Right cardiac atrium (tissue), 5 donors: ENCODE results near the gene LMAN1. TPM values are rescaled to one million over a fixed set of nuclear protein-coding genes. Genes with fewer than 3 reads are reported as not detected.

Experiments
- ATAC-seq, 2 donors: fragments of 200-7000 bp; cut with Tn5 transposase; one replicate each; pipeline versions ENCODE4 v1.8.0 to v1.9.1; 2020; ENCODE audit warnings: moderate library complexity in 2 of 2, mild to moderate bottlenecking in 1 of 2
- DNase-seq, 3 donors: peaks; one replicate each; pipeline ENCODE4 v3.0.0-alpha.2; 2020
- H3K27ac ChIP-seq: one replicate; pipeline ENCODE4 v1.5.1; 2013; ENCODE audit warnings: mild to moderate bottlenecking, low read length, control low read depth, moderate library complexity
- H3K27me3 ChIP-seq: one replicate; pipeline ENCODE4 v1.6.1; 2013; ENCODE audit not compliant: control insufficient read depth, insufficient read depth
- H3K4me1 ChIP-seq: one replicate; pipeline ENCODE4 v1.6.1; 2013; ENCODE audit warnings: low read length; ENCODE audit not compliant: control insufficient read depth, insufficient read depth
- H3K4me3 ChIP-seq: one replicate; pipeline ENCODE4 v1.5.1; 2013; ENCODE audit warnings: low read length, control low read depth
- H3K9me3 ChIP-seq: one replicate; pipeline ENCODE4 v1.6.1; 2013; ENCODE audit warnings: low read length; ENCODE audit not compliant: control insufficient read depth
- WGBS: extraction: QIAGEN DNeasy Blood & Tissue Kit; methylation state at CpG from one replicate; pipeline ENCODE4 v1.1.7; 2013; 5-methylcytosine and 5-hydroxymethylcytosine counted together
- intact Hi-C, 4 donors: fragments of 100-400 bp; cut with DNase I; formaldehyde crosslinking; loops; one replicate each; pipeline versions ENCODE4 v1.11.0 to v1.14.0; 2022 to 2023
- polyA plus RNA-seq: library from polyadenylated mRNA; stranded (reverse); fragments of 200-250 nt; gene quantifications from one replicate; pipeline ENCODE4 v1.2.3, GENCODE V29; 2013
- total RNA-seq, 4 donors: library from RNA; stranded (reverse); fragmentation: NEBNext Ultra II Directional; extraction: Animal tissue kit (Norgen Biotek cat#: 25700); gene quantifications; one replicate each; pipeline ENCODE4 v1.2.1, GENCODE V29; 2021
- donor health status: healthy with polysubstance abuse.
- donor health status: DM: no; HTN: yes; CAD: no.
- donor health status: DM: no; HTN: no; CAD: no.
- donor health status: DM: no; HTN: yes; CAD: no; lungs with severe emphysema.
- donor health status: DM: yes; HTN: yes; CAD: no.

Gene LMAN1
- total and polyA plus RNA-seq, 5 donors, result 24.4 to 71.1 (median 60.7) TPM

DNA sequence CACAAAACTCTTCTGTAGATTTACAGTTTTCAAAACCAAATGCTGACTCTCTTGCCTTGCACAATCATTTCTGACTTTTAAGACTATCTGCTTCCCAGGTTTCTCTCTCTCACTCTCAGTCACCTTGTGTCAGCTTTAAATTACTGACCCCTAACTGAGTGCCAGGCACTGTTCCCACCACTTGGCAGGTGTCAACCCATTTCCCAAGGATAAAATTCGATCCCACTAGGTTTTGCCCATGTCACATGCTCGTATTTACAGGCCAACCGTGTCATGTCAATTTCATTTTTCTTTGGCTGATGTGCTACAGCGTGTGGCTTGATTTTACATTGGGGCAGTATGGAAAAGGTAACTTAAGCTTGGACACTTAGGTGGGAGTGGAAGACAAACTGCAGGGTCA, 26.1 kb upstream of the LMAN1 start:
- intact Hi-C loops, result no loop called here
- DNase-seq, result no peak
- Histone ChIP-seq H3K9me3 (no peaks in the 10 kb centered on the region), H3K27me3 (no peaks in the 10 kb centered on the region), H3K4me1 (no peaks in the 10 kb centered on the region), H3K27ac (no peak overlapping the region), H3K4me3 (no peak overlapping the region)
- WGBS, result 79% methylated on average over 4 of the region's 4 CpGs
- no peak for ATAC-seq

DNA sequence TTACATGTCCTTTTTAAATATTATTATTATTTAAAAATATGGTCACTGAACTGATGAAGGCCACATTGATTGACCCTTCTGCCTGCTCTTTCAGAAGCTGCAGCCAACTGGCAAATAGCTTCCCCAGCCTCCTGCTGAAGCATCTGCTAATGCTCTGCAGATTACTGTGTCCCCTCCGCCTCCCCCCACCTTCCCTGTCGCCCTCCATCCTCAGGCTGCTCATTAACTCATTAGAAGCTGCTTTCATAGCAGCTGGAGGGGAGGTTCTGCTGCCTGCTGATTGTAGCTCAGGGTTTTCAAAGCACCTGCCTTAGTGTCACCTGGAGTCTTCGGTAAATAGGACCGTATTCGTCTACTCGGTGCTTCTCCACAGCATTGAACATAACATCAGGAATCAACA, 24.8 kb upstream of the LMAN1 start:
- Histone ChIP-seq H3K4me3 (no peak overlapping the region), H3K27me3 (no peaks in the 10 kb centered on the region), H3K4me1 (no peaks in the 10 kb centered on the region), H3K9me3 (no peaks in the 10 kb centered on the region), H3K27ac (no peak overlapping the region)
- DNase-seq, result no peak
- 71% methylated on average over 6 of the region's 6 CpGs for WGBS
- ATAC-seq, result no peak
- intact Hi-C loops, result no loop called here

DNA sequence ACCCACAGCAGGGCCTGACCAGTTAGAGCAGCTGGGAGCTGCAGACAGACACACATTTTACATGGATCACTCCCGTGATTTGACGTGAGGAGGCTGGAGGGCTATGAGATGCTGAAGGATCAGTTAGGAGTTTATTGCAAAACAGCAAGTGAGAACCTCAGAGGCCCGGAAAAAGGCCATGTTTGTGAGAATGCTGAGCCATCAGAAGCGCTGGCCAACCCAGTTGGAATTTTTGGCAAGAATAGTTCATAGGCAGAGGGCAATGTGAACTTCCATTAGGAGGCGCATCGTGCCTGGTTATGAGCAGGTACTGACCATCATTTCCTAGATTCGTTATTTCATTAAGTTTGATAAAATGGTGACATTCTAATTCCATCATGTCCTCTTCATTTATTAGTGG, 23.3 kb upstream of the LMAN1 start:
- Histone ChIP-seq H3K27ac (no peak overlapping the region), H3K9me3 (no peaks in the 10 kb centered on the region), H3K4me3 (no peak overlapping the region), H3K27me3 (no peaks in the 10 kb centered on the region), H3K4me1 (no peaks in the 10 kb centered on the region)
- DNase-seq (no peak), ATAC-seq (no peak)
- 81% methylated on average over 7 of the region's 7 CpGs for WGBS
- intact Hi-C loops, result no loop called here

DNA sequence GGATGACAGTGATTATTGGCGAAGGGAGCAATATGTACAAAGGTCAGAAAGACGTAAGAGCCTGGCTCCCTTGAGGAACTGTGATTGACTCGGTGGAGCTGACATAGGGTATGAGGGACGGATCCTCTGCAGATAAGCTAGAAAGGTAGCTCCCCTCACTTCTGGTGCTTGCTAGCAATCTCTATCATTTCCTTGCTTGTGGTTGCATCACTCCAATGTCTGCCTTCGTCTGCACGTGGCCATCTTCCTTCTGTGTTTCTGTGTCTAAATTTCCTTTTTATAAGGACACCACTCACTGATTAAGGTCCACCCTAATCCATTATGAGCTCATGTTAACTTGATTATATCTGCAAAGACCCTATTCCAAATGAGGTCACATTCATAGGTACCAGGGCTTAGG, 22.9 kb upstream of the LMAN1 start:
- no peak overlapping the region for H3K4me3 ChIP-seq
- no peak overlapping the region for H3K27ac ChIP-seq
- DNase-seq (no peak), ATAC-seq (no peak)
- H3K9me3 ChIP-seq, result no peaks in the 10 kb centered on the region
- intact Hi-C loops, result no loop called here
- no peaks in the 10 kb centered on the region for H3K27me3 ChIP-seq
- no peaks in the 10 kb centered on the region for H3K4me1 ChIP-seq
- 76% methylated on average over 6 of the region's 6 CpGs for WGBS

DNA sequence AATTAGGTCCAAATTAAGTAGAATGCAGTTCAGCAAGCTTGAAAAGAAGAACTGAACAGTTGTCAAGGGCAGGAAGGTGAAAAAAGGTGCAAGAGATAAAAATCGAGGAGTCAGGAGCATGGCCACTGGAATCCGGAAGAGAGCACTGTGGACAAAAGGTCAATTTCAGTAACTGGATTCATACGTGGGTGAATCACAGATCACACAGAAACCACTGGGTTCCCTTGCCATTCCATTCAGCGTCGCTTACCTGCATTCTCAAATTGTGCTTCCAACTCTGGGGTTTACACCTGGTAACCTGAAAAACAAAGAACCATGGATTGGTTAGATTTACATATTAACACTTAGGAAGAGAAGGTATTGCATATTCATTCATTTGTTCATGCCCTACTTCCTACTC, 21.6 kb upstream of the LMAN1 start:
- 76% methylated on average over 5 of the region's 5 CpGs for WGBS

DNA sequence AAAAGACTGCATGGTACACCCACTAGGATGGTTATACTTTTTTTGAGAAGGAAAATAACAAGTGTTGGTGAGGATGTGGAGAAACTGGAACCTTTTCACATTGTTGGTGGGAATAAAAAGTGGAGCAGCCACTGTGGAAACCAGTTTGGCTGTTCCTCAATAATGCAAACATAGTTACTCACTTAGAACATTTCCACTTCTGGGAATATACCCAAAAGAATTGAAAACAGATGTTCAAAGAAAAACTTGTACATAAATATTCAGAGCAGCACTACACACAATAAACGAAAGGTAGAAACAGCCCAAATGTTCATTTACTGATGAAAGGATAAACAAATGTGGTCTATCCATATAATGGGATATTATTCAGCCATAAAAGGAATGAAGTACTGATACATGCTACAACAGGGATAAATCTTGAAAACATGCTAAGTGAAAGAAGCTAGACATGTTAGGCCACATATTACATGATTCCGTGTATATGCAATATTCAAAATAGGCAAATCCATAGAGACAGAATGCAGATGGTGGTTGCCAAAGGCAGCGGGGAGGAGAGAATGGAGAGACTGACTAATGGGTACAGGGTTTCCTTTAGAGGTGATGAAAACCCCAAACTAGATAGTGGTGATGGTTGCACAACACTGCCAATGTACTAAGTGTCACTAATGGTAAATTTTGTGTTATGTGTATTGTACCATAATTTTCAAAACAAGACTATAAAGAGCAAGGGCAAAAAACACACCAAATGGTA, 20.9 kb upstream of the LMAN1 start:
- Histone ChIP-seq H3K4me1 (no peaks in the 10 kb centered on the region), H3K27ac (no peak overlapping the region), H3K9me3 (no peaks in the 10 kb centered on the region), H3K27me3 (no peaks in the 10 kb centered on the region), H3K4me3 (no peak overlapping the region)
- DNase-seq (no peak), ATAC-seq (no peak)
- 77% methylated on average over 3 of the region's 3 CpGs for WGBS
- intact Hi-C loops, result no loop called here

More for the DNA sequence above, 21.6 kb upstream of the LMAN1 start:
- no peaks in the 10 kb centered on the region for H3K4me1 ChIP-seq
- ATAC-seq (no peak), DNase-seq (no peak)
- intact Hi-C loops, result no loop called here
- no peaks in the 10 kb centered on the region for H3K9me3 ChIP-seq
- no peak overlapping the region for H3K4me3 ChIP-seq
- no peaks in the 10 kb centered on the region for H3K27me3 ChIP-seq
- H3K27ac ChIP-seq, result no peak overlapping the region

DNA sequence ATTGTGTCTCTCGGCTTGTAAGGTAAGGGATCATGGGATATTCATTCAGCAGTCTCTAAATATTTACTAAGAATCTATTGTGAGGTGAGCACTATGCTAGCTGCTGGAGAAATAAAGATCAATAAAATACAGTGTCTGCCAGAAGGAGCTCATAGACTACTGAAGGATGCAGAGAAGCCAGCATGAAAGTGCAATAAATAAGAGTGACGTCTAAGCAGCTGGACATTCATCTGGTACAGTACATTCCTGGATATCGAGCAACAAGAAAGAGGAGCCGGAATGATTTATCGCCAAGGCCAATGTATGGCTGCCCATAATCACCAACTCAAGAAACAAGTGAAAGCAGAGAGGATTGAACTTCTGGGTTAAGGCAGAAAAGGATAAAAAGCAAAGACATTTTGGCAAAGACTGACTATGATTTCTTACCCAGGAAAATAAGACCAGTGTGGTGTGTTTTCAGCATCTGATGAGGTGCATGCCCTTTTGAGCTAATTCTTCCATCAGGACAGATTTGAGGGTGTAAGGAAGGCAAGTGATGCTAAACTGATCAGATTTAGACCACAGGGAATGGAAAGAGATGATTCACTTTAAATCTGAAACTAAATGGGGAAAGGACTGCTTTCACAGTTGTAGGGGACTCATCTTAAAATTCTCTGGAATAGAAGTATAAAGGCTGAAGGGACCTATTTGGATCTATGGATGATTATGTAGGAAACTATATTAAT, 18.7 kb upstream of the LMAN1 start:
- Histone ChIP-seq H3K4me1 (no peaks in the 10 kb centered on the region), H3K4me3 (no peak overlapping the region), H3K9me3 (no peaks in the 10 kb centered on the region), H3K27ac (no peak overlapping the region), H3K27me3 (no peaks in the 10 kb centered on the region)
- intact Hi-C loops, result no loop called here
- ATAC-seq, result no peak
- no peak for DNase-seq
- 77% methylated on average over 5 of the region's 5 CpGs for WGBS

DNA sequence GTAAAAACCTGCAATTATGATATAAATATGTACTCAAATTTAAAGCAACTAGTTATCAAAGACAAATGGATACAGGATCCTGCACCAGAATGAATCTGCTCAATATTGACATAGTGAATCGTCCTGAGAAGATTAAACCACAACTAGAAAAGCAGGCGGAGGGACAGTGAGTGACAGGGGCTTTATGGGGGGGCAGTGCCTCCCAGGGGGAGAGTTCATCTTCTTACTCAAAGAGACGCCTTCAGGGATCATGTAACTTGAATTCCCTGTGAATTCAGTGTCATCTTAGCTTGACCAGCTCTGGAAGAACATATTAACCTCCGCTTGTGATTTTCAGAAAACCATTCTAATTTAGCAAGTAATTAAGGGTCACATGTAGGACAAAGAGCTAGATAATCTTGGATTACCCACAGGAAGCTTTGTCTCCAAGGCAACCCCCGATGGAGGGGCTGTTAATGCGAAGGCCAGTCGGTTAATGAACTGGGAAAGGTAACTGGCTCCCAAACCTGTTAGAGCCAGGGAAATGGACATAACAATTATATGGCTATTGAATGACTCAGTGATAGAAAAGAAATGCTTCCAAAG, 17.4 kb upstream of the LMAN1 start:
- Histone ChIP-seq H3K4me3 (no peak overlapping the region), H3K27me3 (no peaks in the 10 kb centered on the region), H3K9me3 (no peaks in the 10 kb centered on the region), H3K27ac (no peak overlapping the region), H3K4me1 (no peaks in the 10 kb centered on the region)
- intact Hi-C loops, result no loop called here
- no peak for ATAC-seq
- DNase-seq, result no peak
- 53% methylated on average over 7 of the region's 7 CpGs for WGBS

DNA sequence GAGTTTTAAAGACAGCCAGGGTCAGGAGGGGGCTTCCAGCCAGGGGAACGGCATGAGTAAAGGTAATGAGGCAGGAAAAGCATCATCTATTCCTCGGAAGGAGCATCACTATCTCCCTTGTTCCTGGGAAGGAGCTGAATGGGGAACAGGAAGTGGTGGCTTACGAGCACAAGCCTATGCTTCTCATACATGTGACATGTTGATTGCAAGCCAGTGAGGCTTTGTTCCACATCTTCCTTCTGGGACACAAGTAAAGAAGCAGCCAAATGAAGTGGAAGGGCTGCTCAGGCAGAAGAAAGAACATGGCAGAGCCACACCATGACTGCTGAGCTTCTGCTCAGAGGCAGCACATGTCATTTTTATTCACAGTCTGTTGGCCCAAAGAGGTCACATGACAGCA, 15.1 kb upstream of the LMAN1 start:
- no peak overlapping the region for H3K27ac ChIP-seq
- WGBS, result 49% methylated on average over 3 of the region's 3 CpGs
- DNase-seq, result no peak
- no peaks in the 10 kb centered on the region for H3K9me3 ChIP-seq
- H3K27me3 ChIP-seq, result no peaks in the 10 kb centered on the region
- ATAC-seq, result no peak
- H3K4me1 ChIP-seq, result no peaks in the 10 kb centered on the region
- intact Hi-C loops, result no loop called here
- H3K4me3 ChIP-seq, result no peak overlapping the region

DNA sequence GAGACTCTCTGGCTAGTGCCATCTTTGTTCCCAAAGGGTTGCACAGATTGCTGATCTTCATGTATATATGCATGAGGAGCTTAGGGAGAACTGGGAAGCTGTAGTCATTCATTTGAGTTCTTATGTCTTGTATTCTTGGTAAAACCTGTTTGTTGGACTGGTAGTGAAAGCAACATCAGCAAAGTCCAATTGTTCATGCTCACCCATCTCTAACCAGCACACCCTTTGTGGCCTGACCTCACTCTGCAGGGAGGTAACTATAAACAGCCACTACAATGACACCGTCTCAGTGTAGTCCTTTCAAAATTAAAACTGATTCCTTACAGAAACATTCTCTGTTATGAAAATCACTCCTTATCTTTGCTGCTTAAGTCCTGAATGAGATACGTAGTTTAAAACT, 13.9 kb upstream of the LMAN1 start:
- Histone ChIP-seq H3K27ac (no peak overlapping the region), H3K4me1 (no peaks in the 10 kb centered on the region), H3K27me3 (no peaks in the 10 kb centered on the region), H3K4me3 (no peak overlapping the region), H3K9me3 (no peaks in the 10 kb centered on the region)
- intact Hi-C loops, result no loop called here
- no peak for ATAC-seq
- 82% methylated on average over 2 of the region's 2 CpGs for whole genome bisulfite sequencing
- DNase-seq, result no peak

DNA sequence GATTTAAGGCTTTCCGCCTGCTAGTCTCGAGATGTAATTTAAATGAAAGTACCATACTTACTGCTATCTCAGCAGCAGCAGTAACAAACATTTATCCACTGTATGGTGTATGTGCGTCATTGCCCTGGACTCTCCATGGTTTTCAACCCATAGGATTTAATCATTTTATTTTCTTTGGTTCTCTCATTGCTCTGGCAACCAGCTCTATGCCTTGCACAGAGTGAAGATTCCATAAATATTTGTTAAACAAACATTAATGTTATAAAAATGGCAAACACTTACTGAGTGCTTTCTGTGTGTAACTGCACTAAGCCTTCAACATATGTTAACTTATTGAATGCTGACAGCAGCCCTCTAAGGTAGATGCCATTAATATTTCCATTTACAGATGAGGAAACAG, 1.3 kb upstream of the LMAN1 start:
- WGBS, result 90% methylated on average over 3 of the region's 3 CpGs
- Histone ChIP-seq H3K27ac (no peak overlapping the region), H3K27me3 (no peaks in the 10 kb centered on the region), H3K4me3 (no peak overlapping the region), H3K4me1 (no peaks in the 10 kb centered on the region), H3K9me3 (no peaks in the 10 kb centered on the region)
- no peak for ATAC-seq
- no peak for DNase-seq
- intact Hi-C loops, result no loop called here
